GOT3 (cell line): Measurements from ENCODE around the gene ARSA.
A peak's percentile ranks its signal among the peaks of the same experiment; 100 is the strongest.

ENCODE experiments used
- DNase-seq: peaks from one replicate; lab custom pipeline; 2025; ENCODE audit warnings: mixed read lengths; lab: John Stamatoyannopoulos, UW

Gene ARSA

GRCh38 chr22:50604256-50605001, 23.5 kb downstream of the ARSA start:
- DNase-seq: no peak

GRCh38 chr22:50603511-50604255, 24.3 kb downstream of the ARSA start:
- DNase-seq: no peak

GRCh38 chr22:50602338-50602700, 25.6 kb downstream of the ARSA start:
- no peak for DNase-seq

GRCh38 chr22:50601669-50602337, 26.1 kb downstream of the ARSA start:
- DNase-seq: no peak

GRCh38 chr22:50600967-50601668, 26.8 kb downstream of the ARSA start:
- no peak for DNase-seq

- DNase-seq: no peak
Observed at GRCh38 chr22:50600538-50600937, 27.4 kb downstream of the ARSA start, which contains the start of gene MAPK8IP2. Gene MAPK8IP2, plus strand, starts transcription at chr22:50600793. Its CDS starts 26 bp downstream, at chr22:50600819.

- DNase-seq: no peak
Observed at GRCh38 chr22:50599816-50600455, 28.0 kb downstream of the ARSA start.

- DNase-seq: no peak
Observed at GRCh38 chr22:50597097-50597496, 30.9 kb downstream of the ARSA start.

- DNase-seq: no peak
Observed at GRCh38 chr22:50595189-50595588, 32.8 kb downstream of the ARSA start.

GRCh38 chr22:50587407-50587806, 40.5 kb downstream of the ARSA start:
- no peak for DNase-seq

GRCh38 chr22:50586416-50586815, 41.5 kb downstream of the ARSA start:
- DNase-seq: no peak

GRCh38 chr22:50585781-50586180, 42.2 kb downstream of the ARSA start:
- DNase-seq: no peak

- no peak for DNase-seq
Observed at GRCh38 chr22:50585238-50585637, 42.7 kb downstream of the ARSA start.

- no peak for DNase-seq
Observed at GRCh38 chr22:50584106-50585096, 43.6 kb downstream of the ARSA start.

GRCh38 chr22:50583294-50583861, 44.6 kb downstream of the ARSA start:
- no peak for DNase-seq

- peak; percentile 89 for DNase-seq
Observed at GRCh38 chr22:50582493-50583293, 45.3 kb downstream of the ARSA start, which contains the start of gene CHKB. Gene CHKB, minus strand, starts transcription at chr22:50582849. Its CDS starts 68 bp downstream, at chr22:50582781.

- no peak for DNase-seq
Observed at GRCh38 chr22:50581950-50582492, 45.9 kb downstream of the ARSA start.

GRCh38 chr22:50581031-50581949, 46.7 kb downstream of the ARSA start:
- no peak for DNase-seq
